Mononuclear cell (primary cell): ENCODE results near the gene TECTA. TPM values are rescaled to one million over a fixed set of nuclear protein-coding genes. Genes with fewer than 3 reads are reported as not detected.

ENCODE experiments used
- H3K27me3 ChIP-seq: 2 replicates; pipeline ENCODE4 v1.6.0; 2011; ENCODE audit warnings: low read length, control low read depth; ENCODE audit not compliant: insufficient read depth
- H3K4me1 ChIP-seq: 2 replicates; pipeline ENCODE4 v1.5.1; 2011; ENCODE audit warnings: mild to moderate bottlenecking, low read length, control low read depth; ENCODE audit not compliant: insufficient read depth
- H3K4me3 ChIP-seq: 2 replicates; pipeline ENCODE4 v1.5.1; 2011; ENCODE audit warnings: mild to moderate bottlenecking, low read length, moderate library complexity
- H3K9me3 ChIP-seq: 2 replicates; pipeline ENCODE4 v1.5.1; 2011; ENCODE audit warnings: low read depth, mild to moderate bottlenecking, control low read depth, low read length
- total RNA-seq: library from RNA; depleted of rRNA; stranded (reverse); fragments of >200 nt; gene quantifications from one replicate; pipeline ENCODE4 v1.2.3, GENCODE V29; 2012

Gene TECTA, protein sequence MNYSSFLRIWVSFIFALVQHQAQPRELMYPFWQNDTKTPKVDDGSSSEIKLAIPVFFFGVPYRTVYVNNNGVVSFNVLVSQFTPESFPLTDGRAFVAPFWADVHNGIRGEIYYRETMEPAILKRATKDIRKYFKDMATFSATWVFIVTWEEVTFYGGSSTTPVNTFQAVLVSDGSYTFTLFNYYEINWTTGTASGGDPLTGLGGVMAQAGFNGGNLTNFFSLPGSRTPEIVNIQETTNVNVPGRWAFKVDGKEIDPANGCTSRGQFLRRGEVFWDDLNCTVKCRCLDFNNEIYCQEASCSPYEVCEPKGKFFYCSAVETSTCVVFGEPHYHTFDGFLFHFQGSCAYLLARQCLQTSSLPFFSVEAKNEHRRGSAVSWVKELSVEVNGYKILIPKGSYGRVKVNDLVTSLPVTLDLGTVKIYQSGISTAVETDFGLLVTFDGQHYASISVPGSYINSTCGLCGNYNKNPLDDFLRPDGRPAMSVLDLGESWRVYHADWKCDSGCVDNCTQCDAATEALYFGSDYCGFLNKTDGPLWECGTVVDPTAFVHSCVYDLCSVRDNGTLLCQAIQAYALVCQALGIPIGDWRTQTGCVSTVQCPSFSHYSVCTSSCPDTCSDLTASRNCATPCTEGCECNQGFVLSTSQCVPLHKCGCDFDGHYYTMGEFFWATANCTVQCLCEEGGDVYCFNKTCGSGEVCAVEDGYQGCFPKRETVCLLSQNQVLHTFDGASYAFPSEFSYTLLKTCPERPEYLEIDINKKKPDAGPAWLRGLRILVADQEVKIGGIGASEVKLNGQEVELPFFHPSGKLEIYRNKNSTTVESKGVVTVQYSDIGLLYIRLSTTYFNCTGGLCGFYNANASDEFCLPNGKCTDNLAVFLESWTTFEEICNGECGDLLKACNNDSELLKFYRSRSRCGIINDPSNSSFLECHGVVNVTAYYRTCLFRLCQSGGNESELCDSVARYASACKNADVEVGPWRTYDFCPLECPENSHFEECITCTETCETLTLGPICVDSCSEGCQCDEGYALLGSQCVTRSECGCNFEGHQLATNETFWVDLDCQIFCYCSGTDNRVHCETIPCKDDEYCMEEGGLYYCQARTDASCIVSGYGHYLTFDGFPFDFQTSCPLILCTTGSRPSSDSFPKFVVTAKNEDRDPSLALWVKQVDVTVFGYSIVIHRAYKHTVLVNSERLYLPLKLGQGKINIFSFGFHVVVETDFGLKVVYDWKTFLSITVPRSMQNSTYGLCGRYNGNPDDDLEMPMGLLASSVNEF (N-terminal part only)
- total RNA-seq = 0.10 TPM

DNA sequence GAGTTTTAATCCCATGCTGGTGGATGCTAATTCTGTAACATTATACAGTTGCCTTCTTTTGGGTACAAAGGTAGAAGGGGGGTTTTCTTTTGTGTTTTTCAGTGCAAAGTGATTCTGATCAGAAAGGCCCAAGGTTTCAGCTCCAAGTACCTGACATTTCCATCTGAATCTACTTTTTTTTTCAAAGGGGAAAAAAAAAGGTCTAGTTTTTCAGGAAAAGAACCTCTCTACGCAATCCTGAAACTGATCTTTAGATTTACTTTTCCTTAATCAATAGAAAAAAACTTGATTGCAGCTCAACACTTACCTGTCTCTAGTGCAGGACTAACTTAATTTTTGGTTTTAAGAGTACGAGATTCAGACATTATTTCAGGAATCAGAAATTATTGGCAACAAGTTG lies at the start of gene TECTA:
TECTA (plus strand) TSS at position 301 of the 400 bp plus-strand sequence. CDS start 1,423 bp downstream, outside the sequence.
- Histone ChIP-seq H3K4me3 (no peak within 1 kb of the TSS), H3K4me1 (no peaks in the 10 kb centered on the region), H3K27me3 (no peaks in the 10 kb centered on the region), H3K9me3 (no peaks in the 10 kb centered on the region)

DNA sequence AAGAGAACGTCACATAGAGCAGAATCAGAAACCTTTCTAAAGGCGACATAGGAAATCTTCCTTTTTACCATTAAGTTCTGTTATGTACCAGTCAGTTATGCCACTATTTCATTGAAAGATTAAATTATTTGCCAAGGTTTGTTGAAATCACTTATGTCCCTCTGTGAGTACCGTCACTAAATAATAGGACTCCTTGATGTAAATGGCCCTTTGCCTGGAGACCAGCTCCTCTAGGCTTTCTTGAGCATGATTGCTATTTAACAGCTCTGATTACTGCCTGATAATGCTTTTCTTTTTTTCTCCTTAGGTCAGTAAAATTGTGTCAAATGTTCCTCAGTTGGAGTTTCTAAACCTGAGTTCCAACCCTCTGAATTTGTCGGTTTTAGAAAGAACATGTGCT lies 47.8 kb upstream of the TECTA start:
- no peaks in the 10 kb centered on the region for H3K27me3 ChIP-seq
- H3K4me1 ChIP-seq = no peaks in the 10 kb centered on the region
- H3K4me3 ChIP-seq = no peak overlapping the region
- no peaks in the 10 kb centered on the region for H3K9me3 ChIP-seq

DNA sequence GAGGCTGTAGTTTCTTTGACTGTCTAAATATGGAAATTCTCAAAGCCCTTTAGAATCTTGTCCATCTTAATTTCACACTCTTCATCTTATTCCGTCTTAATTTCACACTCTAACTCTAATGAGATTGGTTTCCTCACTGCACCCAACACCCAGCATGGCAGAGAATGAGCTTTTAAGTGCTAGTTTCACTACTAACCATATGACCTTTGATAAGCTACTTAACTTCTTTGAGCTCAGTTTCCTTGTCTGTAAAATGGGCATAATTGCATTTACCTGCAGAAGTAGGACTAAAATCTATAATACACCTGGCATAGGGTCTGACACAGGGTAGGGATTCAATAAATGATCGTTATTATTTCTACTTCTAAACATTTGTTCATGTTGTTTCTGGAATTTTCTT lies 46.8 kb upstream of the TECTA start:
- Histone ChIP-seq H3K4me3 (no peak overlapping the region), H3K27me3 (no peaks in the 10 kb centered on the region), H3K4me1 (no peaks in the 10 kb centered on the region), H3K9me3 (no peaks in the 10 kb centered on the region)

DNA sequence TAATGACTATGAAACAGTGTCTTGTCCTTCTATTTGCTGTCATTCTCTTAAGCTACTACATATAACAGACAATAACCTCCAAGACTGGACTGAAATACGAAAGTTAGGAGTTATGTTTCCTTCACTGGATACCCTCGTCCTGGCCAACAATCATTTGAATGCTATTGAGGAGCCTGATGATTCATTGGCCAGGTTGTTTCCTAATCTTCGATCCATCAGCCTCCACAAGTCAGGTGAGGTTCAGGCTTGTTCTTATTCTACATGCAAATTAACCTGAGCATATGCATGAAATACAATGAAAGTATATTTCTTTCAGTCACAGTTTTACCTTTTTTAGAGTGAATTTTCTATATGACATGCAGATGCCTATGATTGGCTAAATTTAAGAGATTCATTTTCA lies 46.0 kb upstream of the TECTA start:
- no peaks in the 10 kb centered on the region for H3K4me1 ChIP-seq
- no peaks in the 10 kb centered on the region for H3K27me3 ChIP-seq
- no peak overlapping the region for H3K4me3 ChIP-seq
- H3K9me3 ChIP-seq = no peaks in the 10 kb centered on the region

DNA sequence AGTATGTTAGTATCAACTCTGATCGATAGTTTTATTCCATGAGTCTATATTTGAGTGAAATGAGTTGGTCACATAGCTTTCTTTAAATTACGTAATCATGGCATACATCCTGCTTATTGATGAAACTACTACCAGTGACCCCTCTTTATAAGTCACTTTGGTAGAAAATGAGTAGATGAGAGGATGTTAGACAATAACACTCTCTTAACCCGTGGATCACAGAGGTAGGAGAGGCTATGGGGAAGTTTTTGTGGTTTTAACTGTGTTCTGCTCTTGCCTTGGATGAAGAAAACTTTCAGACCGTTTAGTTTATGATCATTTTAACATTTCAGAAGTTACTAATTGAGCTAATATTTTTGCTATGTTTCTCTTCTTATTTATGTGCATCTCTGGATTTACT lies 43.1 kb upstream of the TECTA start:
- H3K27me3 ChIP-seq = no peaks in the 10 kb centered on the region
- no peaks in the 10 kb centered on the region for H3K9me3 ChIP-seq
- H3K4me3 ChIP-seq = no peak overlapping the region
- no peaks in the 10 kb centered on the region for H3K4me1 ChIP-seq

DNA sequence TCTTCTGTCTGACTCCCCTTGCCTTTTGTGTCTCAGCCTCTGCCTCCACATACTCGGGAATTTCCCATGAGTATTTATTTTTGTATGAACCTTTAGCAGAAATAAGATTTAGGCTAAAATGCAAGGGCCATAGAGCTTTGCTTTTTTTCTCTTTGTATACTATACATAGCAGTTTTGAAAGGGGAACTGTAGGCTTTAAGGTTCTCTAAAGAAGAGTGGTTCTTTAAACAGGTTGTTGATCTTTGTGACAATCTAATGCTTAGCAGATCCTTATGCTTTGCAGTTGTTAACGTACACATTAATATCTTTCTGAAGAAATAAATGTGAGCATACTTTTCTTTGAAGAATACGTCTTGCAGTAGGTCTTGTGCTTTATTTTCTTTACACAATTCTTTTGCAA lies 42.1 kb upstream of the TECTA start:
- Histone ChIP-seq H3K4me3 (no peak overlapping the region), H3K4me1 (no peaks in the 10 kb centered on the region), H3K27me3 (no peaks in the 10 kb centered on the region), H3K9me3 (no peaks in the 10 kb centered on the region)

DNA sequence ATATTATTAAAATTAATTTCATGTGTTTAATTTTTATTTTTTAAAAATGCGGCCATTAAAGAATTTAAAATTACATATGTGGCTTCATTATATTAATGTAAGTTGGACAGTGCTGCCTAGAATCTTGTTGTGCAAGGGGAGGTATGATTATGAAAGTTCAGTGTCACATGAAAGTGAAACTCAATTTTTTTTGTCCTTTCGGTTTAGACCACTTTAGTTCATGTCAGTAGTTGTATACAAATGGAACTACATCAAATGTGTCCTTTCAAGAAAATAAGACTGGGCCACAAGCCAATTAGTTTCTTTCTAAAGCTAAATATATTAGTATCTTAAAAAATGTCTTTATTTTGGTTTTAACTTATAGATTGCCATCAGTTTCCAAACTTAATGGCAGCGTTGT lies 41.4 kb upstream of the TECTA start:
- Histone ChIP-seq H3K9me3 (no peaks in the 10 kb centered on the region), H3K4me1 (no peaks in the 10 kb centered on the region), H3K27me3 (no peaks in the 10 kb centered on the region), H3K4me3 (no peak overlapping the region)

DNA sequence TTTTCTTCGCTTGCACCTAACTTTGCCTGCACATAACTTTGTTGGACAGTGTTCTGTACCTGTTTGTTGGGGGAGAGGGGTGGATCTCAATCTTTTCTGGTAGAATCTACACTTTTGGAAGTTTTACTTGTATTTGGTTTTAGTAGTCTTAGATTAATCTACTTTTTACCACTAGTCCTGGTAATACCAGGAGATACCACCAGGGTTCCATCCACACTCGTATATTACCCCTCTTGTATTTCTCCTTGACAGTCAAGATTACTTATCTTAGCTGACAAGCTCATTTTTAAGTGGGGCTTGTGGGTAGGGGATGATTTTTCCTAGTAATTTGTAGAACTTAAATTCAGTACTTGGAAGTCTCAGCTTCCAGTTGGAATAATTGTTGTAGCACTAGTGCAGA lies 37.3 kb upstream of the TECTA start:
- H3K27me3 ChIP-seq = no peaks in the 10 kb centered on the region
- no peaks in the 10 kb centered on the region for H3K4me1 ChIP-seq
- no peak overlapping the region for H3K4me3 ChIP-seq
- no peaks in the 10 kb centered on the region for H3K9me3 ChIP-seq

DNA sequence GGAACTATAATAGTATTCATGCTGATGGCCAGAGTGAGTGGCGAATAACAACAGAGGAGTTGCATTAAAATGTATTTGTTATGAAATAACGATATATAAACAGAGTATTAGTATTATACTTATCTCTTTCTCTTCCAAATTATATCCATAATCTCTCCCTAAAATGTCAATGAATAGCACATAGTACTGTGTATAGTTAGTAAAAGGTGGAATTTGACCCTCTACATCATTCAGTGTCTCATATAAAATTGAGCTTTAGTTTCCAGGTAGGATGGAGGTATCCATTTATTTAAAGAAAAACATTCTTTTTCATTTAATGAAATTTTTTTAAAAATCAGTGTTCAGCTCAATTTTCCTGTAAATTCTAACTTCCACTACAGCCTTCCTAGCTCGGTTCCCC lies 34.4 kb upstream of the TECTA start:
- Histone ChIP-seq H3K9me3 (no peaks in the 10 kb centered on the region), H3K4me3 (no peak overlapping the region), H3K4me1 (no peaks in the 10 kb centered on the region), H3K27me3 (no peaks in the 10 kb centered on the region)

DNA sequence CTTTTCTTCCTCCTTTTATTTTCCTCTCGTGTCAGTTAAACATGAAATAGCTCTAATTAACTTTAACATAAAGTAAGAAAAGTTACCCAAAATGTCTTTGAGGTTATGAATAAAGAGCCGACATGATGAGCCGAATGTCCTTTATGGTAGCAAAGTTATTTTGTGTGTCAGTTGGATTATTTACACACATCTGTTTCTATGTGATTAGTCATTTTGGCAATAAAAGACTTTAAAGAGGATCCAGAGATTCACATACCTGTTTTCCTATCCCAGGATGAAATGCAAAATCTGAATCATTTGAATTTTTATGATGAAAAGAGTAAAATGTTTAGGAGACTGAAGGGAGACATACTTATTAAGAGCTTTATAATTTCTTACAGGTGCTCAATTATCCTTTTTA lies 34.0 kb upstream of the TECTA start:
- Histone ChIP-seq H3K4me3 (no peak overlapping the region), H3K4me1 (no peaks in the 10 kb centered on the region), H3K27me3 (no peaks in the 10 kb centered on the region), H3K9me3 (no peaks in the 10 kb centered on the region)

DNA sequence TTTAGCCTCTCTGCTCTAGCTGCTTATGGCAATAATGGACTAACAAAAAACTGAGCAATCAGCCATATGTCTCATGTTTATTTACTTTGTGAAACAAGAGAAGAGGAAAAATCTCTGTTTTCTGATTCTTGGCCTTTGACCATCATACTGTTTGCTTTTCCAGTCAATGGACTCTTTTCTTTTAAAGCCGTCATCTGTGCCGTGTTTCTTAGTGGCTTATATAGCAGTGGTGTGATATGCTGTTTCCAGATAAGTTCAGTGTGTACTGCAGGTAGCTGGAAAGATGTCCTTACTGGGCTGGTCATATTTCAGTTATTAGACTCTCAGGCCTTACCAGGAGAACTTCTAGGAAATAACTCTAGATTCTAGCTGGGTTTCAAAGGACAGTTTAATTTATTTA lies 33.6 kb upstream of the TECTA start:
- Histone ChIP-seq H3K27me3 (no peaks in the 10 kb centered on the region), H3K4me3 (no peak overlapping the region), H3K4me1 (no peaks in the 10 kb centered on the region), H3K9me3 (no peaks in the 10 kb centered on the region)

DNA sequence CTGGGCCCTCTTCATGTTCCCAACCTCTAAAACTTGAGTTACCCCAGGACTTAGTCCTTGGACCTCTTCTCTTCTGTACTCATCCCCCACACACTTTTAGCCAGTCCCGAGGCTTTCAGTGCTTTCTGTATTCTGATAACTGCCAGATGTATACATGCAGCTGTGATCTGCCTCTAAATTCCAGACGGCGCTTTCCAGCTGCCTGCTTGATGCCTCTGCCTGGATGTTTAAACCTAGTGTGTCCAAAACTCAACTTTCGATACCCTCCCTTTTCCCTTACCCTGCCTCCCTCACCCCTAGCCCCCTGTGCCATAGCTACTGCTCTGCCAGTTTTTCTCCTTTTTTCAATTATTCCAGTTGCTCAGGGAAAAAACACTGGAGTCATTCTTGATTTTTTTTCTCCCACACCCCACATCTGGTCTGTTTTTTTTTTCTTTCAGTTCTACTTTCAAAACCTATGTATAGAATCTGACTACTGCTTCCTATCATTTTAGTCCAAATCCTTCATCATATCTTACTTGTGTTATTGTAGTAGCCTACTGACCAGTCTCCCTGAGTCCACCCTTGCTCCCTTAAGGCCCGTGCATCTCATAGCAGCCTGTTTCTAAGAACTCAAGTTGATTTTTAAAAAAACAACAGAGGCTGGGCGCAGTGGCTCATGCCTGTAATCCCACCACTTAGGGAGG lies 32.9 kb upstream of the TECTA start:
- no peaks in the 10 kb centered on the region for H3K9me3 ChIP-seq
- H3K27me3 ChIP-seq = no peaks in the 10 kb centered on the region
- H3K4me3 ChIP-seq = no peak overlapping the region
- no peaks in the 10 kb centered on the region for H3K4me1 ChIP-seq

DNA sequence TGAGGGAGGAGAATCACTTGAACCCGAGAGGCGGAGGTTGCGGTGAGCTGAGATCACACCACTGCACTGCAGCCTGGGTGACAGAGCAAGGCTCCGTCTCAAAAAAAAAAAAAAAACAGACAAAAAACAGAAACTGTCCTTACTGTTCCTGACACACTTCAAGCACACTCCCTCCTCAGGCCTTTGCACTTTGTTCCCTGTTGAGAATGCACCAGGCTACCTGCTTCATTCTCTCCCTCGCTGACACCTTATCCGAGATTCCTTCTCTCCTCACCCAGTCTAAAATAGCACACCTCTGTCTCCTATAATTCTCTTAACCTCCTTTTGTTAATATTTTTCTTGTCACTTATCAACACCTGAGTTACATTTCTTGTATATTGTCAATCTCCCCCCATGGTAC lies 32.3 kb upstream of the TECTA start:
- no peaks in the 10 kb centered on the region for H3K27me3 ChIP-seq
- H3K4me1 ChIP-seq = no peaks in the 10 kb centered on the region
- H3K9me3 ChIP-seq = no peaks in the 10 kb centered on the region
- H3K4me3 ChIP-seq = no peak overlapping the region

DNA sequence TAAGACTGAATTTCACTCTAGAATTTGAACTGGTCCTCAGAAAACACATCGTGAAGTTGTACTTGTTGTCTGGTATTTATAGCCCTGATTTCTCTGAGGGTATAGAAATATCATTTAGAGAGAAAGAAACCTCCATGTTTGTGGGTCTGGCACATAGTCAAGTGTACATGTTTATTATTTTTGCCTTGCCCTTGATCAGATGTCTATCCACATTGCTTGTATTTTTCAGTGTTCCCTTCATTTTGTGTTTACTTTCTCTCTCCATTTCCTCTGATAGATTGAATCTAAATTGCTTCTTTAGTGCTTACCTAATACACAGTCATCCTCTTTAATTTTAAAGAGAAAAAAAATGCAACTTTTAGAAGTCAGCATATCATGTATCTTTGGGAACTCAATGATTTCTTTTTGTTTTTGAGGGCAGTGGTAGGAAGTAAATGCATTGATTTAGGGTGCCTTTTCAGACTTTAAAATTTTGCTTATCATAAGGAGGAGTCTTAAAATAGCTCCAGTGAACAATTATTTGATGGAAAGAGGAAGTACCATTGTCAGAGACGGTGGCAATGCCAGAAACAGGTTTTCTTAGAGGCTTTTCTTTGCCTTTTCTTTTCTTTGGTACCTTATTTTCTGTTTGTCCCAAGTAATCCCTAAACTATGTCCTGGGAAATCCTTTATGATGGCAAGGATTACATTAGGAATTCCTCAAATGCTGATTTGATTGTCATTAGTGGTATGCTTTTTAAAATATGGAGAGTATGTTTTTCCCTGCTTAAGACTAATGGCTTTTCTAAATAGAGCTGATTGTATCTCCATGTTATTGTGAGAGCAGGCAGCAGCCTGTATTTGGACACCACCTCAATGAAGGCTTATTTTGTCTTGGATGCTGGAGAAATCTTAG lies 29.8 kb upstream of the TECTA start:
- Histone ChIP-seq H3K27me3 (no peaks in the 10 kb centered on the region), H3K4me3 (no peak overlapping the region), H3K9me3 (no peaks in the 10 kb centered on the region)

More for the DNA sequence above, 29.8 kb upstream of the TECTA start:
- H3K4me1 ChIP-seq = no peaks in the 10 kb centered on the region
